ENCODE measurements around the gene CCL13.

GRCh38 chr17:34319039-34319483 is 37.2 kb upstream of the CCL13 start, which contains the start of gene CCL8:
- no peak for TF ChIP-seq CTCF (conservative IDR thresholded peaks at IDR 0.05)
- no peak for TF ChIP-seq EZH2 (IDR thresholded peaks at IDR 0.05; ENCODE audit: low read depth)
